RWPE2 (cell line): Measurements from ENCODE around the gene ENAH.

Source experiments
- ATAC-seq: fragments of 200-7000 bp; cut with Tn5 transposase; 3 replicates; pipeline ENCODE4 v1.9.1; 2021; ENCODE audit warnings: low read depth
- DNase-seq: peaks from one replicate; pipeline ENCODE4 v3.0.0-alpha.2; 2020; ENCODE audit warnings: low spot score
- H3K27ac ChIP-seq: fragments of 450-650 bp; 2 replicates; pipeline ENCODE4 v1.5.1; 2017; ENCODE audit warnings: mild to moderate bottlenecking; ENCODE audit not compliant: poor library complexity, severe bottlenecking
- H3K27me3 ChIP-seq: fragments of 250-450 bp; sonication (Bioruptor Pico); 2 replicates; pipeline ENCODE4 v1.5.1; 2021; ENCODE audit warnings: mild to moderate bottlenecking, moderate library complexity; ENCODE audit not compliant: insufficient read depth, poor library complexity, severe bottlenecking
- H3K36me3 ChIP-seq: fragments of 250-450 bp; sonication (Bioruptor Pico); 2 replicates; pipeline ENCODE4 v1.5.1; 2020; ENCODE audit warnings: low read depth, mild to moderate bottlenecking, moderate library complexity
- H3K4me1 ChIP-seq: fragments of 250-450 bp; sonication (Bioruptor Pico); 2 replicates; pipeline ENCODE4 v1.5.1; 2021; ENCODE audit warnings: mild to moderate bottlenecking, moderate library complexity; ENCODE audit not compliant: insufficient read depth, poor library complexity, severe bottlenecking
- H3K4me3 ChIP-seq: fragments of 250-450 bp; sonication (Bioruptor Pico); 2 replicates; pipeline ENCODE4 v1.5.1; 2021; ENCODE audit warnings: mild to moderate bottlenecking, moderate library complexity; ENCODE audit not compliant: severe bottlenecking
- H3K9me3 ChIP-seq: fragments of 250-450 bp; sonication (Bioruptor Pico); 2 replicates; pipeline ENCODE4 v1.5.1; 2021; ENCODE audit warnings: mild to moderate bottlenecking, moderate library complexity; ENCODE audit not compliant: severe bottlenecking
- CTCF ChIP-seq: fragments of 450-650 bp; IDR thresholded peaks from one replicate; pipeline ENCODE4 v1.5.1; 2017; ENCODE audit warnings: mild to moderate bottlenecking, moderate library complexity; ENCODE audit not compliant: poor library complexity, severe bottlenecking

The ENAH gene

GRCh38 chr1:225692517-225692879 lies 39.6 kb upstream of the ENAH start:
- ATAC-seq: no peak
- Histone ChIP-seq H3K36me3 (no peaks in the 10 kb centered on the region), H3K4me3 (no peak overlapping the region), H3K27me3 (no peaks in the 10 kb centered on the region), H3K9me3 (no peaks in the 10 kb centered on the region), H3K4me1 (no peaks in the 10 kb centered on the region), H3K27ac (no peak overlapping the region)
- no peak for DNase-seq
- no peak for TF ChIP-seq CTCF

- no peak for DNase-seq
- no peaks in the 10 kb centered on the region for H3K4me1 ChIP-seq
Observed at GRCh38 chr1:225691861-225692516, 39.1 kb upstream of the ENAH start.

GRCh38 chr1:225691377-225691776 lies 38.5 kb upstream of the ENAH start:
- H3K36me3 ChIP-seq: no peaks in the 10 kb centered on the region
- H3K27me3 ChIP-seq: no peaks in the 10 kb centered on the region
- H3K9me3 ChIP-seq: no peaks in the 10 kb centered on the region
- ATAC-seq (no peak), DNase-seq (no peak)
- H3K27ac ChIP-seq: no peak overlapping the region
- H3K4me1 ChIP-seq: no peaks in the 10 kb centered on the region
- no peak for TF ChIP-seq CTCF
- H3K4me3 ChIP-seq: no peak overlapping the region

More at GRCh38 chr1:225691861-225692516, 39.1 kb upstream of the ENAH start:
- H3K9me3 ChIP-seq: no peaks in the 10 kb centered on the region
- H3K27me3 ChIP-seq: no peaks in the 10 kb centered on the region
- no peak for ATAC-seq
- TF ChIP-seq CTCF: no peak
- H3K36me3 ChIP-seq: no peaks in the 10 kb centered on the region
- H3K27ac ChIP-seq: no peak overlapping the region
- H3K4me3 ChIP-seq: no peak overlapping the region

- no peak for TF ChIP-seq CTCF
- Histone ChIP-seq H3K27me3 (no peaks in the 10 kb centered on the region), H3K4me1 (no peaks in the 10 kb centered on the region), H3K36me3 (no peaks in the 10 kb centered on the region), H3K4me3 (no peak overlapping the region), H3K27ac (no peak overlapping the region), H3K9me3 (no peaks in the 10 kb centered on the region)
- DNase-seq (no peak), ATAC-seq (no peak)
Observed at GRCh38 chr1:225689882-225690459, 37.0 kb upstream of the ENAH start.

- Histone ChIP-seq H3K4me3 (no peak overlapping the region), H3K9me3 (no peaks in the 10 kb centered on the region), H3K36me3 (no peaks in the 10 kb centered on the region), H3K27ac (no peak overlapping the region), H3K4me1 (no peaks in the 10 kb centered on the region), H3K27me3 (no peaks in the 10 kb centered on the region)
- DNase-seq: no peak
- ATAC-seq: no peak
- no peak for TF ChIP-seq CTCF
Observed at GRCh38 chr1:225688345-225688744, 35.4 kb upstream of the ENAH start.
